Renal cortical epithelial cell (primary cell): Measurements from ENCODE around the gene C16orf86. TPM values are rescaled to one million over a fixed set of nuclear protein-coding genes. Genes with fewer than 3 reads are reported as not detected.

ENCODE experiments used
- DNase-seq: peaks from one replicate; pipeline ENCODE4 v3.0.0-alpha.2; 2011; ENCODE audit warnings: low read depth
- total RNA-seq: library from RNA; depleted of rRNA; stranded (reverse); fragments of >200 nt; gene quantifications from 2 replicates; pipeline ENCODE4 v1.2.3, GENCODE V29; 2014

Gene C16orf86, protein sequence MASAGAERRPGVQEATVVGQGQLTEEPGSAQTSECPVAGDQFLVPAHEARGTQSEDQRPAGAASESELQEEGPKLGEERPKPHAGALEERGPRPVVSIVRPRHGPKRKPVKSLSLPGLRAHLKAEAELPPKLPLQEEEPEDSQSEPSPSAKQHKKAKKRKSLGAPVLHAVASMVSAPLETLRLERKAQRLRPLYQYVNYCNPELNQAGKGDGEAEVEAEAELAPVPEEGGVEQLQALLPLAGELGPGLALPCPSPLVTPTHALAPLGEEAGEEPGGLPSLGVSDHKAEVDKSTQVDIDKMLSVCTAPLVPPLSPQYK
- total RNA-seq: 4.6 and 11.1 TPM in 2 replicates

GRCh38 chr16:67666559-67667452 is at the start of gene C16orf86, which contains the start of gene ENKD1:
TSS of gene C16orf86 (plus strand) at chr16:67666814. CDS start at chr16:67666971, 157 bp downstream.
TSS of gene ENKD1 (minus strand) at chr16:67666750. CDS start at chr16:67666442, 308 bp downstream.
- DNase-seq: peak; percentile 46

DNA sequence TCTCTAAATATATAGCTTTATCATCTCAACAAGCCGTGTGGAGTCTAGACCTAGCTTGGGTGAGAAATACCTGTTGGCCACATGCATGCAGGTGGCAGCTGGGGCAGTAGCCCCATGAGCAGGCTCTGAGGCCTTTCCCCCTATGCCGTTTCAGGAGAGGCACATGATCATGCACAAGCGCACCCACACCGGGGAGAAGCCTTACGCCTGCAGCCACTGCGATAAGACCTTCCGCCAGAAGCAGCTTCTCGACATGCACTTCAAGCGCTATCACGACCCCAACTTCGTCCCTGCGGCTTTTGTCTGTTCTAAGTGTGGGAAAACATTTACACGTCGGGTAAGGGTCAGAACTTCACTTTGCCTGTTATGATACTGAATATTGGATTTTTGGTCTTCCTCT is 38.4 kb upstream of the C16orf86 start:
- no peak for DNase-seq

DNA sequence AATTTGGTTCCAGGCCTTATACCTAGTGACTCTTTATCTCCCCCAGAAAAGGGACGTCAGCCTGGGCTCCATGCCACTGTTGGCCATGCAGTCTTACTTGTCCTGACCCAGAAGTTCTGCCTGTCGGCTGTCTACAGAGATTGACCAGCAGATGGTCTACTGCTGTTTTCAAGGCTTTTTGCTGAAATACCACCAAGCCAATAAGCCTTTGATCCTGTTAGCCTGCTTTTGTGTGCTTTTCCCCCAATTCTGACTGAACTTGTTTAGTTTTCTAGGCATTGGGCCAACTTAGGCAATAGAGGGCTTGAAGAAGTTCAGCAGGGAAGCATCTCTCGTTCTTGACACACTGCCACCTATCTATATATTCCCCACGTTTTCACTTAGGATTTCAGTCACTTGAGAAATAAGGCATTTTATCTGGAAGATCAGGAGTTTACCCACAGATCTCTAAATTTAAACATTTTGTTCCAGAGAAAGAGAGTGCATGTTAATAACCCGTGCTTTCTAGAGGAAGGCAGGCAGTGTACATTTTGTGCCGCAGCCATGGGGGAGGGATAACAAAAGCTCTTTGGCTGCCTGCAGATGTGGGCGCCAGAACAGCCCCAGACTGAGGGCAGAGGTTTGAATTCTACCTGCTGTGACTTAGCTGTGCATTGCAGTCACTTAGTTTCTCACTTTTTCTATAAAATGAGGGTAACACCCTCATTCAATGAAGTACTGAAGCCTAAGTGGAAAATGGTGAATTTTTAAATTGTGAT is 34.0 kb upstream of the C16orf86 start:
- no peak for DNase-seq

DNA sequence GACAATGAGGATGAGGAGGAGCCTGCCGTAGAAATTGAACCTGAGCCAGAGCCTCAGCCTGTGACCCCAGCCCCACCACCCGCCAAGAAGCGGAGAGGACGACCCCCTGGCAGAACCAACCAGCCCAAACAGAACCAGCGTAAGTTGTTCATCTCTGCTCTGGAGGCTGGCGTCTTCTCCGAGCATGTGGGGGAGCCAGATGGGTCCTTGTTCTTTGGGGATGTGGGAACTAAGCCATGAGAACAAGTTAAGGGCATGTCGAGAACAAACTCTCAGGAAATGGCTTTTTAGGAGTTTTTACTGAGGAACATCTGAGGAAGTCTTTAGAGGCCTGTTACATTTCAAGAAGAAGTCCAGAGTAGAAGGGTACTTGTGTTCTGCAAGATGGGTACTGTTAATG is 29.9 kb upstream of the C16orf86 start:
- DNase-seq: no peak

GRCh38 chr16:67637625-67638024 is 29.0 kb upstream of the C16orf86 start:
- DNase-seq: no peak

DNA sequence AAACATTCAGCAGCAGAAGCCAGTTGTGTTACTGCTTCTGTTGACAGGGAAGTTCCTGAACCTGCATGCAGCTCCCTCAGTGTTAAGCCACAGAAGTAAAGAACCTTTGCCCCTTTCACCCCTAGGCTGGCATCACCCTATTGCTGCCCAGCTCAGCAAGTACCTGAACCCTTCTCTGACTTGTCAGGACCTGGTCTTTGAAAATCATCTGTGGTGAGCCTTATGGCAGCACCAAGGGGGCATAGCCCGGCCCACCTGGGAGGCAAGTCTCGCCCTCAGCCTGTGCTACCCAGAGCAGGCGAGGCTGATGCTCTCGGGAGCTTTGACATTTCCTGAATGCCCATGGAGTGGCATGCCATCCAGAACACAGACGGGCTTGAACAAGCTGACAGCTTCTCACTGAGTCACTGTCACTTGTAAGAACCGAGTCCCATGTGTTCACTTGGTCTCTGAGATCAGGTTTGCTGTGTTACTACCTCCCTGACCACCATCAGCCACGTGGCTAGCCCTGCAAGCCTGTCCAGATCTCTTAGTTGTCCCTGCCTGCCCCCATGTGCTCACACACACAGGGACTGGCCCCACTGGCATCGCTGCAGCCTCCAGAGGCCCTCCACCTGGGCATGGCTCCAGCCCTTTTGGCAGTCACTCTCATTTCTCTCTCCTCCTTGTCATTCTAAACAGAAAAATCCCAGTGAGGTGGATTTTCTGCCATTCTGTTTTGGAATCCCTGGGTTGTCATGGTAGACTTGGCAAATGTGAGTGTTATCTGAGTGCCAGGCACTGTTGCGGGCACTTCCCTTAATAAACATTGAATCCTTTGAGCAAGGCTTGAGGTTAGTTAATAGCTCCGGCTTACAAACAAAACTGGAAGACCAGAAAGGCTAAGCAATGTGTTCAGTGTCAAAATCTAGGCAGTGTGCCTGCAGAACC is 24.6 kb upstream of the C16orf86 start:
- no peak for DNase-seq

DNA sequence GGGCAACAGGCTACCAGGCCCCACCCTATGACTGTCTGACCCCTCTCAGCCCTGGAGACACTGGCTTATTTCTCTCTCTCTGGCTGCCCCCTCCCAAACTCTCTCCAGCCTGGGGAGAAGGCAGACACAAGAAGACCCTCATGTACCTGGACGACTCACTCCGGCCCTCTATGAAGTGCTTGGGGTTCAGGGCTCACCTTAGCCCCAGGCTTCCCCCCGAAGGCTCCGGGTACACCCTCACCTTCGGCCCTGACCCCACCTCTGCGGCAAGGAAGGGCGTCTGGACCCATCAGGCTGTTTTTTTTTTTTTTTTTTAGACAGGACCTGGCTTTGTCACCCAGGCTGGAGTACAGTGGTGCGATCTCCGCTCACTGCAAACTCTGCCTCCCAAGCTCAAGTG is 22.6 kb upstream of the C16orf86 start:
- DNase-seq: no peak

GRCh38 chr16:67645397-67646121 is 21.1 kb upstream of the C16orf86 start:
- DNase-seq: no peak

- DNase-seq: no peak
These were observed 19.4 kb upstream of the C16orf86 start for GRCh38 chr16:67647111-67647651.

- no peak for DNase-seq
These were observed 18.9 kb upstream of the C16orf86 start for GRCh38 chr16:67647681-67648080.

- DNase-seq: no peak
These were observed 18.4 kb upstream of the C16orf86 start for GRCh38 chr16:67648088-67648763.

DNA sequence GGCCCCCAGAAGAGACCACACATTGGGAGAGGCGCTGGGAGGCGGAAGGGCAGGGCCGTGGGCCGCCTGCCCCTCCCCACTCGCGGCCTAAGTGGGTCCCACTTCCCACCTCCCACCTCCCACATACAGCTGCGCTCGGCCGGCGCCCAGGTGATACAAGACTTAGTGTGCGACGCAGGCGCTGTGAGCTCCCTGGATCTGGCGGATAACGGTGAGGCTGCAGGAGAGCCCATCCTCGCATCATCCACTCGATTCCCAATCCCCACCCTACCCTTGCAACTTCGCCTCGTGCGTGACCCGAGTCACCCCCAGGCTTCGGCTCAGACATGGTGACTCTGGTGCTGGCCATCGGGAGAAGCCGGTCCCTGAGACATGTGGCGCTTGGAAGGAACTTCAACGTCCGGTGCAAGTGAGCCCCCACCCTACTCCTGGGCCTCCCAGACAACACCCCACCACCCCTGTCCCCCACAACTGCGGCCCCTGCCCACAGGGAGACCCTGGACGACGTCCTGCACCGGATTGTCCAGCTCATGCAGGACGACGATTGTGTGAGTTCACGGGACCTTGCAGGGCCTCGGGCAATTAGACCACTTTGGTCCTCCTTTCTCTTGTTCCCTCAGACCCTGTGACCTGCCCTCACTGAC is 17.7 kb upstream of the C16orf86 start:
- DNase-seq: no peak

DNA sequence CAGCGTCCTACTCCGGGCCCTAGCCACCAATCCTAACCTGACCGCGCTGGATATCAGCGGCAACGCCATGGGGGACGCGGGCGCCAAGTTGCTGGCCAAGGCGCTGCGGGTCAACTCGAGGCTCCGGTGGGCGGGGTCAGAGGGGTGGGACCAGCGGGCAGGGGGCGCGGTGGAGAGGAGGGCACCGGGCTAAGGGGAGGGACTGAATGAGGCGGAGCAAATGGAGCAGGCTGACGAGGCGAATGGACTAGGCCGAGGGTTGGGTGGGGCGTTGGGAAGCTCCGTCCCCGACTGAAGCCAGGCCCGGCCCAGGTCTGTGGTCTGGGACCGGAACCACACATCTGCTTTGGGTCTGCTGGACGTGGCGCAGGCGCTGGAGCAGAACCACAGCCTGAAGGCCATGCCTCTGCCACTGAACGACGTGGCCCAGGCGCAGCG is 17.1 kb upstream of the C16orf86 start:
- no peak for DNase-seq

- no peak for DNase-seq
These were observed 16.6 kb upstream of the C16orf86 start for GRCh38 chr16:67650023-67650422.

GRCh38 chr16:67651039-67651438 is 15.6 kb upstream of the C16orf86 start:
- no peak for DNase-seq

DNA sequence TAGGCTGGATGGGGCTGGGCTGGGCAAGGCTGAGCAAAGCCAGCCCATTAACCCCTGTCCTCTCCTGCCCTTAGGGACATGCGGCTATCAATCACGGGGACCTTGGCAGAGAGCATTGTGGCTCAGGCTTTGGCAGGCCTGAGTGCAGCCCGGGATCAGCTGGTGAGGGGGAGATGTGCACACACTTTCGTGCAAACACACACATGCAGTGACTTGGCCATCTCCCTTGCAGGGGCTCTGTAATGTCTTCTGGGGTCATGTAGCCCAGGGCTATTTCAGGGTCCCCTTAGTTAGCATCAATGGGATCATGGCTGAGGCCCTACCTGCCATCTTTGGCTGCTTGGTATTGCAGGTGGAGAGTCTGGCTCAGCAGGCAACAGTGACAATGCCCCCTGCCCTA is 14.8 kb upstream of the C16orf86 start:
- DNase-seq: no peak

- DNase-seq: no peak
These were observed 14.0 kb upstream of the C16orf86 start for GRCh38 chr16:67652578-67653127.

- DNase-seq: no peak
These were observed 13.4 kb upstream of the C16orf86 start for GRCh38 chr16:67653128-67653788.
